NCI-H1417 treated with DMSO at 0.1 percent for 48 hours (cell line): ENCODE measurements around the gene THG1L.

Source experiments
- DNase-seq: peaks from one replicate; lab custom pipeline; 2025; lab: John Stamatoyannopoulos, UW

The THG1L gene

GRCh38 chr5:157758706-157759105 is 27.5 kb downstream of the THG1L start:
- no peak for DNase-seq

- no peak for DNase-seq
Observed at GRCh38 chr5:157761690-157762621, 30.7 kb downstream of the THG1L start.

- DNase-seq, result no peak
Observed at GRCh38 chr5:157764531-157764930, 33.3 kb downstream of the THG1L start.

GRCh38 chr5:157766442-157766841 is 35.2 kb downstream of the THG1L start:
- DNase-seq, result no peak

- DNase-seq, result no peak
Observed at GRCh38 chr5:157766902-157767301, 35.7 kb downstream of the THG1L start.

- no peak for DNase-seq
Observed at GRCh38 chr5:157767689-157768088, 36.5 kb downstream of the THG1L start.

GRCh38 chr5:157770665-157771064 is 39.4 kb downstream of the THG1L start:
- no peak for DNase-seq

GRCh38 chr5:157772127-157772526 is 40.9 kb downstream of the THG1L start:
- DNase-seq, result no peak

- no peak for DNase-seq
Observed at GRCh38 chr5:157778121-157778805, 47.0 kb downstream of the THG1L start.

- no peak for DNase-seq
Observed at GRCh38 chr5:157779221-157779620, 48.0 kb downstream of the THG1L start.

- no peak for DNase-seq
Observed at GRCh38 chr5:157785801-157786200, 54.6 kb downstream of the THG1L start.
